Measurements from ENCODE around the gene KCNQ1.

GRCh38 chr11:2625183-2625582 lies 180.4 kb downstream of the KCNQ1 start:
- no peak for TF ChIP-seq BACH2 (CRISPR knock-in tag; IDR thresholded peaks at IDR 0.05; ENCODE audit: borderline replicate concordance)
- TF ChIP-seq OSR1 (CRISPR knock-in tag; IDR thresholded peaks at IDR 0.05) = no peak
- TF ChIP-seq TOX (CRISPR knock-in tag; IDR thresholded peaks at IDR 0.05; ENCODE audit: borderline replicate concordance) = no peak
- TF ChIP-seq RARB (CRISPR knock-in tag; IDR thresholded peaks at IDR 0.05) = no peak

Measured in SK-N-SH treated with all-trans-retinoic acid at 6 μM for 48 hours (cell line).